ENCODE data around the gene TARM1. TPM values are rescaled to one million over a fixed set of nuclear protein-coding genes. Genes with fewer than 3 reads are reported as not detected.

Gene TARM1
- not detected for polyA plus RNA-seq (2012; ENCODE audit: low read depth, missing spikeins)

DNA sequence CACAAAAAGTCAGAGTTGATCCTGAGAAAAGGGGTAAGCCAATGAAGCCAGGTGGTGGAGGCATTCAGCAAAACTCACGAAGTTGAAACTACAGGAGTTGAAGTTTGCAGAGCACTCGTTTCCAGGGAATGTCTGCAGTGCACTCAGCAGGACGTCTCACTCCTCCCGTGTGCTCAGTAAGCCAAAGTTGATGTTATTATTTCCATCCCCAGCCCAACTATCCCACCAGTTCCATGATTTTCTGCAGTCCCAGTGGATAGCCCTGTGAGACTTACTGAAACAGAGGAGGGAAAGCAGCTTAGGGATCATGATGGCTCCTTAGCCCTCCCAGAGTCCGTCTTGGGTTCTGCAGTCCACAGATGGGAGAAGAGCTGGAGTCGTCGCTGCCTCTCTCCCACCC, at the start of gene TARM1:
Gene TARM1 (minus strand): TSS at position 334 of the 400 bp plus-strand sequence. CDS start 25 bp downstream, at position 309.
- FAIRE-seq (no peak), DNase-seq (ENCODE audit: insufficient read length, low spot score) (no peak)
- no peak for TF ChIP-seq SPI1 (IDR thresholded peaks at IDR 0.05; ENCODE audit: low read depth, low read length)
- no peak for TF ChIP-seq POU2F2 (IDR thresholded peaks at IDR 0.05; ENCODE audit: low read depth, low read length)
- TF ChIP-seq POLR2AphosphoS5 (IDR thresholded peaks at IDR 0.05; ENCODE audit: low read depth, low read length): no peak
- no peak for TF ChIP-seq TAF1 (IDR thresholded peaks at IDR 0.05; ENCODE audit: low read depth, low read length)
- no peak for TF ChIP-seq PAX5 (IDR thresholded peaks at IDR 0.05; ENCODE audit: insufficient read depth, low read length, severe bottlenecking)
- TF ChIP-seq POLR2A (IDR thresholded peaks at IDR 0.05; ENCODE audit: low read depth, low read length): no peak

GRCh38 chr19:54129617-54129996, 48.4 kb upstream of the TARM1 start:
- FAIRE-seq: no peak
- TF ChIP-seq POU2F2 (IDR thresholded peaks at IDR 0.05; ENCODE audit: low read depth, low read length) (no peak), POLR2AphosphoS5 (IDR thresholded peaks at IDR 0.05; ENCODE audit: low read depth, low read length) (no peak), PAX5 (IDR thresholded peaks at IDR 0.05; ENCODE audit: insufficient read depth, low read length, severe bottlenecking) (no peak), TAF1 (IDR thresholded peaks at IDR 0.05; ENCODE audit: low read depth, low read length) (no peak), POLR2A (IDR thresholded peaks at IDR 0.05; ENCODE audit: low read depth, low read length) (no peak), SPI1 (IDR thresholded peaks at IDR 0.05; ENCODE audit: low read depth, low read length) (no peak)
- DNase-seq (ENCODE audit: insufficient read length, low spot score): no peak

DNA sequence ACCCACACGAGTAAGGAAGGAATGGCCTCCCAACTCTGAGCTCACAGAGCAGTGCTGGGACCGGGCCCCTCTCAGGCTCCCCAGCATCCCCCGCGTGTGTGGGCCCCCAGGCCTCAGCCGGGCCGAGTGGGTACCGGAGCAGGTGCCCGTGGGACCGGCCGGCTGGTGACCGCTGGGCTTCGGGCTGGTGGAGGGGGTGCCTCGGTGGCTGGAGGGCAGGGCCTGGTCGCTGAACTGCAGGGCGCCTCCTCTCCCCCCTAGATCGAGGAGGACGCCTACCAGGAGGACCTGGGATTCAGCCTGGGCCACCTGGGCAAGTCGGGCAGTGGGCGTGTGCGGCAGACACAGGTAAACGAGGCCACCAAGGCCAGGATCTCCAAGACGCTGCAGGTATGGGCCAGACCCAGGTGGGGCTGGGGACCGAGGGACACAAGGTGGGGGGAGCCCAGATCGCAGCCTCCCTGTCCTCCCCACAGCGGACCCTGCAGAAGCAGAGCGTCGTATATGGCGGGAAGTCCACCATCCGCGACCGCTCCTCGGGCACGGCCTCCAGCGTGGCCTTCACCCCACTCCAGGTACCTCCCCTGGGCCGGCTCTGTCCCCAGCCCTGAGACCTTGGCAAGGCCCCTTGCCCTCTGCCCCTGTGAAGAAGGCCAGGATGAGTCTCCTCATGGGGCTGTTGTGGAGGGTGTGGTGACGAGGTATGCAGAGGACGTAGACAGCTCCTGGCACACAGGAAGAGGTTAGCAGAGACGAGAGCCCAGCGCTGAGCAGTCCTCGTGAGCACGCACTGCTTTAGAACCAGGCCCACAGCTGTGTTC, 47.8 kb upstream of the TARM1 start:
- TF ChIP-seq PAX5 (IDR thresholded peaks at IDR 0.05; ENCODE audit: insufficient read depth, low read length, severe bottlenecking) (no peak), POU2F2 (IDR thresholded peaks at IDR 0.05; ENCODE audit: low read depth, low read length) (no peak), TAF1 (IDR thresholded peaks at IDR 0.05; ENCODE audit: low read depth, low read length) (no peak), POLR2A (IDR thresholded peaks at IDR 0.05; ENCODE audit: low read depth, low read length) (no peak), SPI1 (IDR thresholded peaks at IDR 0.05; ENCODE audit: low read depth, low read length) (no peak), POLR2AphosphoS5 (IDR thresholded peaks at IDR 0.05; ENCODE audit: low read depth, low read length) (no peak)
- DNase-seq (ENCODE audit: insufficient read length, low spot score): no peak
- FAIRE-seq: no peak

- FAIRE-seq: no peak
- no peak for DNase-seq (ENCODE audit: insufficient read length, low spot score)
- no peak for TF ChIP-seq SPI1 (IDR thresholded peaks at IDR 0.05; ENCODE audit: low read depth, low read length)
- TF ChIP-seq TAF1 (IDR thresholded peaks at IDR 0.05; ENCODE audit: low read depth, low read length): no peak
- TF ChIP-seq PAX5 (IDR thresholded peaks at IDR 0.05; ENCODE audit: insufficient read depth, low read length, severe bottlenecking): no peak
- no peak for TF ChIP-seq POLR2A (IDR thresholded peaks at IDR 0.05; ENCODE audit: low read depth, low read length)
- TF ChIP-seq POU2F2 (IDR thresholded peaks at IDR 0.05; ENCODE audit: low read depth, low read length): no peak
Observed at GRCh38 chr19:54128441-54128725, 47.2 kb upstream of the TARM1 start.

- TF ChIP-seq SPI1 (IDR thresholded peaks at IDR 0.05; ENCODE audit: low read depth, low read length): no peak
- no peak for TF ChIP-seq POLR2AphosphoS5 (IDR thresholded peaks at IDR 0.05; ENCODE audit: low read depth, low read length)
- FAIRE-seq: no peak
Observed at GRCh38 chr19:54127688-54128440, 46.7 kb upstream of the TARM1 start.

GRCh38 chr19:54125713-54126112, 44.5 kb upstream of the TARM1 start:
- no peak for TF ChIP-seq POLR2AphosphoS5 (IDR thresholded peaks at IDR 0.05; ENCODE audit: low read depth, low read length)
- TF ChIP-seq SPI1 (IDR thresholded peaks at IDR 0.05; ENCODE audit: low read depth, low read length): no peak
- no peak for TF ChIP-seq POLR2A (IDR thresholded peaks at IDR 0.05; ENCODE audit: low read depth, low read length)
- TF ChIP-seq TAF1 (IDR thresholded peaks at IDR 0.05; ENCODE audit: low read depth, low read length): no peak
- no peak for TF ChIP-seq PAX5 (IDR thresholded peaks at IDR 0.05; ENCODE audit: insufficient read depth, low read length, severe bottlenecking)
- TF ChIP-seq POU2F2 (IDR thresholded peaks at IDR 0.05; ENCODE audit: low read depth, low read length): no peak
- no peak for DNase-seq (ENCODE audit: insufficient read length, low spot score)
- no peak for FAIRE-seq

More at GRCh38 chr19:54127688-54128440, 46.7 kb upstream of the TARM1 start:
- DNase-seq (ENCODE audit: insufficient read length, low spot score): no peak

DNA sequence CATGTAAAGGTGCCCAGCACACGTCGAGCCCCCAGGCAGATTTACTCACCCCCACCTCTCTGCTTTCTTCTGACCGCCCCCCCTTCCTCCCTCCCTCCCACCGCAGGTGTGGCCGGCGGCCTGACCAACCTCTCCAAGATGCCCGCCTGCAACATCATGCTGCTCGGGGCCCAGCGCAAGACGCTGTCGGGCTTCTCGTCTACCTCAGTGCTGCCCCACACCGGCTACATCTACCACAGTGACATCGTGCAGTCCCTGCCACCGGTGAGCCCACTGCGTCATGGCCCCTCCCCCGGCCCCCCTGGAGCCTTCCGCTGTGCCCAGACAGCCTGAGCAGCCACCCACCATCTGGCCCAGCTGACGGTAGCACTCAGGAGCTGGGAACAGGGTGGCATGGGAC, 43.2 kb upstream of the TARM1 start:
- DNase-seq (ENCODE audit: insufficient read length, low spot score) (no peak), FAIRE-seq (no peak)
- TF ChIP-seq POU2F2 (IDR thresholded peaks at IDR 0.05; ENCODE audit: low read depth, low read length): no peak
- no peak for TF ChIP-seq SPI1 (IDR thresholded peaks at IDR 0.05; ENCODE audit: low read depth, low read length)
- TF ChIP-seq TAF1 (IDR thresholded peaks at IDR 0.05; ENCODE audit: low read depth, low read length): no peak
- TF ChIP-seq POLR2A (IDR thresholded peaks at IDR 0.05; ENCODE audit: low read depth, low read length): no peak
- TF ChIP-seq POLR2AphosphoS5 (IDR thresholded peaks at IDR 0.05; ENCODE audit: low read depth, low read length): no peak
- no peak for TF ChIP-seq PAX5 (IDR thresholded peaks at IDR 0.05; ENCODE audit: insufficient read depth, low read length, severe bottlenecking)

GRCh38 chr19:54123682-54124081, 42.5 kb upstream of the TARM1 start:
- no peak for TF ChIP-seq POLR2A (IDR thresholded peaks at IDR 0.05; ENCODE audit: low read depth, low read length)
- no peak for FAIRE-seq
- no peak for DNase-seq (ENCODE audit: insufficient read length, low spot score)

DNA sequence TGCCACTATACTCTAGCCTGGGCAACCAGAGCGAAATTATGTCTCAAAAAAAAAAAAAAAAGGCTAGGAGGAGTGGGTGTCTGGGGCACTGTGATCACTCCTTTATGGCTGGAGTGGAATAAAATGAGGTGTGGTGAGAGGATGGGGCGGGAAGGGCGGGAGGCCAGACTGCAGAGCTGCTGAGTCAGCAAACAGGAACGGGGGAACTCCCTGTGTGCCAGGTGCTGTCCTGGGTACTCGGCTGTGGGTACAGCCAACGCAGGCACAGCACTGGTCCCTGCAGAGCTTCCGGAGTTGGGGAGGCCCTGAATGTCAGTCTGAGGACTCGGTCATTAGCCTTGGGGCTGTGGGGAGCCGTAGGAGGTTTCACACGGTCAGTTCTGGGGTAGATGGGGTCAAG, 40.1 kb upstream of the TARM1 start:
- TF ChIP-seq POLR2A (IDR thresholded peaks at IDR 0.05; ENCODE audit: low read depth, low read length) (no peak), TAF1 (IDR thresholded peaks at IDR 0.05; ENCODE audit: low read depth, low read length) (no peak), POLR2AphosphoS5 (IDR thresholded peaks at IDR 0.05; ENCODE audit: low read depth, low read length) (no peak), PAX5 (IDR thresholded peaks at IDR 0.05; ENCODE audit: insufficient read depth, low read length, severe bottlenecking) (no peak), POU2F2 (IDR thresholded peaks at IDR 0.05; ENCODE audit: low read depth, low read length) (no peak), SPI1 (IDR thresholded peaks at IDR 0.05; ENCODE audit: low read depth, low read length) (no peak)
- DNase-seq (ENCODE audit: insufficient read length, low spot score) (no peak), FAIRE-seq (no peak)

Data from GM12891 (cell line).